Hematopoietic multipotent progenitor cell (in vitro differentiated cells): Measurements from ENCODE around the gene ARHGEF9. TPM values are rescaled to one million over a fixed set of nuclear protein-coding genes. Genes with fewer than 3 reads are reported as not detected.
"Not testable (repeated sequence)": the region's sequence is repeated elsewhere in the genome, so short reads cannot be mapped to it uniquely, and the experiment has no call there.

ENCODE experiments used
- DNase-seq, 3 donors: peaks; one replicate each; pipeline ENCODE4 v3.0.0-alpha.2; 2011 to 2015; ENCODE audit warnings: low read depth in 2 of 3, low spot score in 2 of 3
- total RNA-seq: library from RNA; depleted of rRNA; stranded (reverse); fragments of >200 nt; gene quantifications from one replicate; pipeline ENCODE4 v1.2.3, GENCODE V29; 2012

The ARHGEF9 gene
- total RNA-seq: 11.8 TPM

DNA sequence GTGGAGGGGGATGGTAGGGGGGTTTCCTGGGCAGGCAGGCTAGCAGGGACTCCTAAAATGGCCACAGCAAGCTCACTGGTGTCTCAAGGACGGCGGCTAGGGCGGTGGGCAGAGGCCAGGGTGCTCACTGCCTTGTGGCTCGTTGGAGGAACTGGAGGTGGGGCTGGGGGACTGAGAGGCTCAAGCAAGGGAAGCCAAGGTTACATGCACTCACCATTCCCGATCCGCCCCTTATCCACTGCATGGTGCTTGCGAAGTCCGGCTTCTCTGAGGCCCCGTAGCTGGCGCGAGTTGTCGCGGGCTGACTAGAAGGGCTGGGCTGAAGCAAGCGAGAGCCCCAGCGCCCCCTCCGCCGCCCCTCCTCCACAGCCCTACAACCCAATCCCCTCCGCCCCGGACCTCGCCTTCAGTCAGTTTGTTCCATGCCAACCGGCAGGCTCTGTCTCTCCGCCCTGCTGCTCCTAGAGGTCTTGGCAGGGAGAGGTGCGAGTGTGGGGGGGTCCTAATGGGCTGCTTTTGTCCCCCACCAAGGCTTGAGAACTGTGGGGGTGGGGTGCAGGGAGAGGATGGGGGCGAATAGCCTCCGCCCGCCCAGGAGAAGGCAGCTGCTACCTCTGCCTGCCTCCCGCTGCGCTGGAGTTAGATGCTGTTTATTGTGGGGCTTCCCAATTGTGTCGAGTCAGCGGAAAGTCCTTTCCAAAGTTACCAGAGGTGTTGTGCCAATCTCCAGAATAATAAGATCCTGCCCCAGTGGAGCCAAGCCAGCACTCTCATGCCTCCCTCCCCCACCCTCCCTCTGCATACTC is at the start of gene ARHGEF9:
TSS of gene ARHGEF9 (minus strand) at position 313 of the 806 bp plus-strand sequence. CDS start at position 244, 69 bp downstream.
- peak in 2 of 3 donors; percentile 27 to 60 for DNase-seq

DNA sequence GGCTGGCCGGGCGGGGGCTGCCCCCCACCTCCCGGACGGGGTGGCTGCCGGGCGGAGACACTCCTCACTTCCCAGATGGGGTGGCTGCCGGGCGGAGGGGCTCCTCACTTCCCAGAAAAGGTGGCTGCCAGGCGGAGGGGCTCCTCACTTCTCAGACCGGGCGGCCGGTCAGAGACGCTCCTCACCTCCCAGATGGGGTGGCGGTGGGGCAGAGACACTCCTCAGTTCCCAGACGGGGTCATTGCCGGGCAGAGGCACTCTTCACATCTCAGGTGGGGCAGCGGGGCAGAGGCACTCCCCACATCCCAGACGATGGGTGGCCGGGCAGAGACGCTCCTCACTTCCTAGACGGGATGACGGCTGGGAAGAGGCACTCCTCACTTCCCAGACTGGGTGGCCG is 40.4 kb upstream of the ARHGEF9 start:
- not testable (repeated sequence) for DNase-seq

GRCh38 chrX:63818156-63818555 is 33.1 kb upstream of the ARHGEF9 start:
- DNase-seq: no peak

GRCh38 chrX:63817696-63818095 is 32.7 kb upstream of the ARHGEF9 start:
- no peak for DNase-seq

DNA sequence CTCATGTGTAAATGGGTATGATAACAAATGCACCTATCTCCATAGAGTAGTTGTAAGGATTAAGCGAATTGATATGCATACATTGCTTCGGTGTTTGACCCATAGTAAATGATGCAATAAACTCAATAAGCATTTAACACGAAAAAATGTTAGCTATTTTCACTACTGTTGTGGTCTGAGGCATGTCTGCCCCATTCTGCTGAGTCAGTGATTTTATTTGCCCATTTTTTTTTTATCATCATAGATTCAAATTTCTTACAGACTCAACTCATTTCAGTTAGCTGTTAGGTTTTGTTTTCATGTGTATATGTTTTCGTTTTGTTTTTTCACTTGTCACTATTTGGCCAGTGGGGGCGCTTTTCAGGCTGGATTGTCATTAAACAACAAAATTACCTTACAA is 27.8 kb upstream of the ARHGEF9 start:
- DNase-seq: no peak

- no peak for DNase-seq
Measured at GRCh38 chrX:63810746-63811145, 25.7 kb upstream of the ARHGEF9 start.

DNA sequence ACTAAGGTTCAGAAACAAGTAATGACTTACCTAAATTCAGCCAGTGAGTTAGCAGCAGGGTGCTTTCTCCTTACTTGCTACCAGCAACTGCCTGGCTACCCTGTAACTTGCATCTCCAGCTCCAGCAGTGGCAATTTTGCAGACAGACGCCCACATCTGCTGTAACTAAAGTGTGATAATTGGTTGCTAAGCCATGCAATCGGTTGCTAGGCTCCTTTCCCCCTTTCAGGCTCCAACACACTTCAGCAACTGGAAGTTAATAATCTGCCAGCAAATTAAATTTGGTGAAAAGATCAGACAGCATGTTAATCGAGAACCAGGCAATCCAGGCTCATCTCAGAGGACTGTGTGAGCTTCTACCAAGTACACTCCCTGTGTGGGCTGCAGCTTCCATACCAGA is 24.2 kb upstream of the ARHGEF9 start:
- no peak for DNase-seq

GRCh38 chrX:63795406-63795805 is 10.4 kb upstream of the ARHGEF9 start:
- not testable (repeated sequence) for DNase-seq

- DNase-seq: no peak
Measured at GRCh38 chrX:63785708-63786040, 660 bp upstream of the ARHGEF9 start.

DNA sequence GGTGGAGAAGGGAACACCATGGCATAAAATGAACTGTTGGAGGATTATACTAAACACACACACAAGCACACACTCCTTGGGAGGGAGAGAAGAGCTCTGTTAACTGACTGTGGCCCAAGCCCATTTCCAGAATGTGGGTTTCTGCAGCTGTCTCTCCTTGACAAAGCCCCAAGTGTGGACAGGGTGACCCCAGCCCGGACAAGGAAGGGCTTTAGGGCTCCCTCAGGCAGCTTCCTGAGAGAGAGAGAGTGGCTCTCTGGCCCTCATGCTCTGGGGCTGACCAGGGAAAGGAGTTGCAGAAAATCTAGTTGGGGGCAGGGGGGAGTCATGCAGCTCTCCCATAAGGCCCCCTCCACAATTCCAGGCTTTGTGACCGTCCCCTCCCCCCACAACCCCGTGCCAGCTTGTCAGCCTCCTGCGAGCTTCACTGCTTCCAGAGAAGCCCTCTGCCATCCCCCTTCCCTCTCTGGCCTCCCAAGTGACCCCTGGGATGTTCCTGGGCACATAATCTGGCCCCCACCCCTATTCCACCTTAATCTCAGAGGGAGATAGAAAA is 590 bp downstream of the ARHGEF9 start:
- no peak for DNase-seq

DNA sequence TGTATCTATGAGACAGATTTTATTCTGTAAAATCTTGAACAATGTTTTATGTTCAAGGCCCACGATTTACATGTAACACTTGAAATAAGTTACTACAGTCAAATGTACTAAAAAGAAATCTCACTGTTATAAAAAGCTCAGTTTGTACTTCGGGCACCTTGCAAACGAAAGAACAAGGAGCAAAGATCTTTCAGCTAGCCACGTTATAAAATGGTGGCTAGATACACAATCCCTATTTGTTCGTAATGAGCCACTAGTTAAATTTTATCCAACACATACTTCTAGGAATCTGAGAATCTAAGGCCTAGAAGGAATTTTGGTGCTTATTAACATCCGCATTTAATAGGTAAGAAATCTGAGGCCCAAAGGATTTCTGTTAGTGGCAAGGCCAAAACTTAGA is 2.5 kb downstream of the ARHGEF9 start:
- no peak for DNase-seq

DNA sequence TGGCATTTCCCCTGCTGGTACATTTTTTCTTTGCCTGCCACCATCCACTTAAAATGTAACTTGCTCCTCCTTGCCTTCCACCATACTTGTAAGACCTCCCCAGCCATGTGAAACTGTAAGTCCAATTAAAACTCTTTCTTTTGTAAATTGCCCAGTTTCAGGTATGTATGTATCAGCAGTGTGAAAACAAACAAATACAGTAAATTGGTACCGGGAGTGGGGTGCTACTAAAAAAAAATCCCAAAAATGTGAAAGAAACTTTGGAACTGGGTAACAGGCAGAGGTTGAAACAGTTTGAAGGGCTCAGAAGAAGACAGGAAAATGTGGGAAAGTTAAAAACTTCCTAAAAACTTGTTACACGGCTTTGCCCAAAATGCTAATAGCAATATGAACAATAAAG is 16.3 kb downstream of the ARHGEF9 start:
- DNase-seq: no peak

GRCh38 chrX:63765712-63766111 is 19.3 kb downstream of the ARHGEF9 start:
- DNase-seq: peak in 1 of 3 donors; percentile 26

GRCh38 chrX:63764946-63765345 is 20.1 kb downstream of the ARHGEF9 start:
- DNase-seq: no peak

DNA sequence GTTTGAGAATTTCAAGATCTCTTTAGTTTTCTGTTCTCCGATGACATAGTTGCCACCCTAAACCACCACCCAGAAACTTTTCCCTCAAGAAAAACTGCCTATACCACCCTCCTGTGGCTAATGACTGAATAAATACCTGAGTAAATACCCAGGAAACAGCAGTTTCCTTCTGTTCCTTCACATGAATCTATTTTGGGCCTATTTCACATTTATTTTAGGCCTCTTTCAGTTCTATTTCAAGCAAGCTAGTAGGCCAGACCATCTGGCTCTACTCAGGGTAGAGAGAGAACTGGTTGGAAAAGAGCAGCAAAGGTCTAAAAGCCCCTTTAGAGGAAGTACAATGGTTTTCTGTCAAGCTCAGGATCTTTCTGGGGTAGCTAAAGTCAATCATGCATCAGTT is 23.4 kb downstream of the ARHGEF9 start:
- DNase-seq: peak in 1 of 3 donors; percentile 81

- DNase-seq: peak in 1 of 3 donors; percentile 29
Measured at GRCh38 chrX:63758011-63758410, 27.0 kb downstream of the ARHGEF9 start.

DNA sequence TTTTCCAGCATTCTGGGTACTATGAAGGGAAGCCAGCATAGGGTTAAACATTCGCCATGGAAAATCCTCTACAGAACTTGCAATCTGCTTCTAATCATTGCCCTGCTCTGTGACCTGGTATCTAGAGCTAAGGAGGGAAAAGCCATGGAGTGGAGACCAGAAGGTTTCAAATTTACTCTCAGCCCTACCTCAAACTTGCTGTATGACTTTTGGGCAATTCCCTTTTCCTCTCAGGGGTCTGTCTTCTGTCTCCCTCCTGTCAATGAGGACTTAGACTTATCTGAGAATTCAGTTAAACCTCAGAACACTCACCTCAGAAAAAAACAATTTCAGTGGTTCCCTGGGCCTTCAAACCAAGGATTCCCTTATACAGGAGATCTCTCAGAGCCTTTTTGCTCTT is 29.1 kb downstream of the ARHGEF9 start:
- no peak for DNase-seq

- DNase-seq: peak; percentile 54 to 89 (median 85)
Measured at GRCh38 chrX:63754860-63755579, 30.0 kb downstream of the ARHGEF9 start.

DNA sequence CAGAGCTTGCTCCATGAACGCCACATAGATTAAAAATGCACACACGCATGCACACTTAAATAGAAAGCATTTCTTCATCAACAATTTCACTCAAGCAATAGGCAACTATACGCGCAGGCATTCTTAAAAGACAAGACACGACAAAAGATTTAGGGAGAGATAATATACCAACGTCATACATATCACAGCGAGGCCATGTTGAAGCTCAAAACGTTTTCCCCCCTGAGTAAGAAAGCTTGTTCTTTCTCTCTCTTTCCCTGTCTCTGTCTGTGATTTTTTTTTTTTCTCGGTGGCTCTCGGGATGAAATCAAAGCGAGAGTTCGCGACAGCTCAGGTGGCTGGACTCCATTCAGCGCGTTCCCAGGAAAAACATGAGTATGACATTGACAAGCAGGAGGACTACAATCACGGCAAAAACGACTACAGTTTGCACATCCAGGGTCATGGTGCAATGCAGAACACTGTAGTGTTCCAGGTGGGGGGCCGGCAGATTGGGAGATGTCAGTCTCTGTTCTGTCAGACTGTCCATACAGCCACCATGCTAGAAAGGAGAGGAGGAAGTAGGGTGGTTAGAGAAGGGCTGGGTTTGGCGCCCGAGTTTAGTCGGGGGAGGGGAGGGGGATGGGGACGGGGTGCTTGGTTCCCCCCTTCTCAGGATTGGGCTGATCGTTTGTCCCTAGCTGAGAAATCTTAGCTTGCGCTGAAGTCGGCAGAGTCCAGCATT is 30.7 kb downstream of the ARHGEF9 start:
- DNase-seq: peak in 1 of 3 donors; percentile 9

DNA sequence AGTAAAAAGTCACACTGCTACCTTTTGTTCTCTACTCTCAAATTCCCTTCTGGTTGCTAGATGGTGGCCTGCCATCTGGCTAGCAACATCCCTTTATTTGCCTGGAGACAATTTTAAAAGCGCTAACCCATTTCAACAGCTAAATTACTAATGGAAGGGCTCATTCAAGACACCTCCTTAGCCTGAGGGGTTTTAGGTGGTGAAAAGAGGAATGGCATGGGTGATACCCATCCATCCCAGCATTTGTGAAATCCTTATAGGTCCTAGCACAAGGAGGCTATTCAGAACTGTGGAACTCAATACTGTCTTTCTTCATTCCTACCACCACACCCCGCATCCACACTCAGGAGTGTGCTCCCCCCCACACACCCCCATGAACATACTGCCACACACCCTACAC is 33.5 kb downstream of the ARHGEF9 start:
- DNase-seq: no peak

DNA sequence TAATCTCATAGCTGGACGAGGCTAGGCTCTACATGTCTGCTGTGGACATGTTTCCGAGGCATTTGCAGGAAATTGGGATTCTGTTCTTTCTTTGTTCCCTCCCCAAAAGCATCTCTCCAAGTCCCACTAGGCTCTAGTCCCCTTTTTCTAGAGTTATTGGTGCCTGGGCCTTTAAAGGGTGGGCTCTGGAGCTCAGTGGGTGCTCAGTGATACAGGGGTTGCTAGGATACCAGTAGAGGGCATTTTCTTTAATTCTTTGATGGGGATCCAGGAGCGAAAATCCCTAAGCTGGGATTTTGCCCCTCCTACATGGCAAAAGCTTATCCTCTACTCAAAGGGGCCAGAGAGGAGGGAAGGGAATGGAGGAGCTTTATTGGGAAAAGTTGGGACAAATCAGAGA is 34.2 kb downstream of the ARHGEF9 start:
- DNase-seq: no peak
